WI38 (cell line): ENCODE data around the gene ANTXR1.

Experiments used
- H3K4me3 ChIP-seq: 2 replicates; pipeline ENCODE4 v1.5.1; 2011; ENCODE audit warnings: low read depth, mild to moderate bottlenecking, control low read depth, low read length
- TF ChIP-seq, protein P1 (sequence below): IDR thresholded peaks from 2 replicates; pipeline ENCODE4 v1.5.1; 2012; ENCODE audit warnings: low read depth, mild to moderate bottlenecking, control low read depth, low read length

Gene ANTXR1

DNA sequence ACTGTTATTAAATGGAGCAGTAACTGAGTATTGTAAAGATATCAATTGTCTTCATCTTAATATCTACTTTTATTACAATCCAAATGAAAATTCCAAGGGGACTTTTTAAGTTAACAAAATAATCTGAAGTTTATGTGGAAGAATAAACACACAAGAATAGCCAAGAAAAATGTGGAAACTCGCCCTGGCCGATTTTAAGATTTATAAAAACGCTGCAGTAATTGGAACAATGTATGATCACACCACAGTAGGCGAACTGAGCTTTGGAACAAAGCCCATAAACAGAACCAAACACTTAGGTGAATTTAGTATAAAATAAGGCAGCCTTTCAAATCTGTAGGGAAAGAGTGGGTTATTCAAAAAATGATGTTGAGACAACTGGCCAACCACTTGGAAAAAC is 96.3 kb downstream of the ANTXR1 start:
- TF ChIP-seq, protein P1, sequence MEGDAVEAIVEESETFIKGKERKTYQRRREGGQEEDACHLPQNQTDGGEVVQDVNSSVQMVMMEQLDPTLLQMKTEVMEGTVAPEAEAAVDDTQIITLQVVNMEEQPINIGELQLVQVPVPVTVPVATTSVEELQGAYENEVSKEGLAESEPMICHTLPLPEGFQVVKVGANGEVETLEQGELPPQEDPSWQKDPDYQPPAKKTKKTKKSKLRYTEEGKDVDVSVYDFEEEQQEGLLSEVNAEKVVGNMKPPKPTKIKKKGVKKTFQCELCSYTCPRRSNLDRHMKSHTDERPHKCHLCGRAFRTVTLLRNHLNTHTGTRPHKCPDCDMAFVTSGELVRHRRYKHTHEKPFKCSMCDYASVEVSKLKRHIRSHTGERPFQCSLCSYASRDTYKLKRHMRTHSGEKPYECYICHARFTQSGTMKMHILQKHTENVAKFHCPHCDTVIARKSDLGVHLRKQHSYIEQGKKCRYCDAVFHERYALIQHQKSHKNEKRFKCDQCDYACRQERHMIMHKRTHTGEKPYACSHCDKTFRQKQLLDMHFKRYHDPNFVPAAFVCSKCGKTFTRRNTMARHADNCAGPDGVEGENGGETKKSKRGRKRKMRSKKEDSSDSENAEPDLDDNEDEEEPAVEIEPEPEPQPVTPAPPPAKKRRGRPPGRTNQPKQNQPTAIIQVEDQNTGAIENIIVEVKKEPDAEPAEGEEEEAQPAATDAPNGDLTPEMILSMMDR, result no peak
- no peak overlapping the region for H3K4me3 ChIP-seq

DNA sequence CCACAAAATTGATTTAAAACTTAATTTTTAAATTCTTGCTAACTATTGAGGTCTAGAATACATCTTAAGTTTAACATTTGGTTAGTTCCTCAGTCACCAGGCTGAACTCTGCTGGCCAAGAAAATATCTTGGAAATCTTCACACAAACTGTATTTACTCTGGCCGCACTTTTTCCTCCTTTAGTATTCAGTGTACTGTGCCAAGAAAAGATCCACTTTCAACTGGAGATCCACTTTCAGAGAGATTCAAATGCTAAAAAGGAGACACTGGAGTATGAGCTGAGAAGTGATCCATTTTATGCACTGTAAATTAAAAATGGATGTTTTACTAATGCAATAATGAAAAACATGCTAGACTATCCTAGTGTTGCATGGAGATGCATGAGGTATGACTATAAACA is 98.1 kb downstream of the ANTXR1 start:
- TF ChIP-seq, protein P1, result no peak
- H3K4me3 ChIP-seq, result no peak overlapping the region

DNA sequence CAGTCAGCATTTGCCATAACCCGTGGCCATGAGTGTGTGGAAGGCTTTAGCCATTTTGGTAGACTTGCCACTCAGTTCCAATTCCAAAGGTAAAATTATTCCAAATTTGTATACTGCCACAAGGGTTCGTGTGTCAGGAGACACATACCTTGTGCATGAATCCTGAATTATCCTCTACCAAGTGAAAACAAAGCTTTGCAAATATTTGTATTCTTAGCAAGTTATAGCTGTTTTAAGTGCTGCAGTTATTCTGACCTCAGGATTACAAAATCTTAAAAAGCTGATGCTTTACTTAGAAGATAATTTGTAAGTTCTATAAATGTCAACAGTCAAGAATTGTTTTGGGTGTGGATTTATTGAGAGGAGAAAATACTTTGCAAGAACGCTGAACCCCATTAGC is 100.6 kb downstream of the ANTXR1 start:
- TF ChIP-seq, protein P1, result no peak
- H3K4me3 ChIP-seq, result no peak overlapping the region

DNA sequence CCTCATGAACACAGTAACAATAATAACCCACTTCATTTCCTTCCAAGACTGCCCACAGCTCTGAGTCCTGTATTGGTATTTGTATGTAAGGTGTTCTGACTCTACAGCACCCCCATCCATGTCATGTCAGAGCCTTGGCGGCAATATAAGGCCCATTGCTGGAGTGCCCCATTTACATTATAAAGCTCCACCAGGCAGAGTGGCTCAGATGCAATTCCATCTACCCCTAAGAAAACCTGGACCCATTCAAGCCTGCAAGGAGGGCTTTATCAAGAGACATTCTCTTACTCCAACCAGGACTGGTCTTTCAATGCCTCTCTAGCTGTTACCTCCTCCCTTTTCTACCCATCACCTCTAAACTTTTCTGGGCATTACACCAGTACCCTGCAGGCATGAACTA is 101.6 kb downstream of the ANTXR1 start:
- no peak overlapping the region for H3K4me3 ChIP-seq
- TF ChIP-seq, protein P1, result no peak

DNA sequence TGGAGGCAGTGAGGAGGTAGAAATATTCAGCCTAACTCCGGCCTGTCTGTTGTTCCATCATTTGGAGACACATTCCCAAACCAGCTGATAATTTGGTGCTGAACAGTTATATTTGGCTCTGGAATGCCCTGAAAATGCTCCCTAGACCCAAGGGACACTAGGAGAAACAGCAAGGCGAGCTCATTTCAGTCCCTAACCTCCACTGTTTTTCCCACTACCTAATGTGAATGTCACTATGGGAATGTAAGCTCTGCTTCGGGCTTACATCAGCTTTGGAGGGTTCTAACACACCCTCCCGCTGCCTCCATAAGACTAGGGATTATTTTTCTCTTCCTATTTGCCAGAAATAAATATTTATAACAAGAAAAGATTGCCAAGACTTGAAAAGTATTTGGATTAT is 103.5 kb downstream of the ANTXR1 start:
- TF ChIP-seq, protein P1, result no peak

DNA sequence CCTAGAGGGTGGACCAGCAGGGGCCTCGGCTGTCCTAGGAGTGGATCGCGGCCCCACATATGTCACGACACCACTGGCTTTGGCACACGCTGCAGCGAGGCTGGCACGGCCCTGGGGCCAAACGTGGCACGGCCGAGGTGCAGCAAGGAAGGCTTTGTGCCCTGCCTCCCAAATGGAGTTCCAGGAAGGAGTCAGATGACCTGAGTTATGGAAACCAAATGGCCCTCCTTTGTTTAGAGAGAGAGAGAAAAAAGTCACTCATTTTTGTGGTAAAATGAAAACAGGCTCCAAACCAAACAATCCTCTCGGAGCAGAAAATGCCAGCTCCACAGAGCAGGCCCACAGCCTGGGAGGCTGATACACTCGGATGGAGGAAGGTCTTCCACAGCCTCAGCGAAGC is 105.6 kb downstream of the ANTXR1 start:
- TF ChIP-seq, protein P1, result no peak
- H3K4me3 ChIP-seq, result no peak overlapping the region

More for the DNA sequence above, 103.5 kb downstream of the ANTXR1 start:
- H3K4me3 ChIP-seq, result no peak overlapping the region

DNA sequence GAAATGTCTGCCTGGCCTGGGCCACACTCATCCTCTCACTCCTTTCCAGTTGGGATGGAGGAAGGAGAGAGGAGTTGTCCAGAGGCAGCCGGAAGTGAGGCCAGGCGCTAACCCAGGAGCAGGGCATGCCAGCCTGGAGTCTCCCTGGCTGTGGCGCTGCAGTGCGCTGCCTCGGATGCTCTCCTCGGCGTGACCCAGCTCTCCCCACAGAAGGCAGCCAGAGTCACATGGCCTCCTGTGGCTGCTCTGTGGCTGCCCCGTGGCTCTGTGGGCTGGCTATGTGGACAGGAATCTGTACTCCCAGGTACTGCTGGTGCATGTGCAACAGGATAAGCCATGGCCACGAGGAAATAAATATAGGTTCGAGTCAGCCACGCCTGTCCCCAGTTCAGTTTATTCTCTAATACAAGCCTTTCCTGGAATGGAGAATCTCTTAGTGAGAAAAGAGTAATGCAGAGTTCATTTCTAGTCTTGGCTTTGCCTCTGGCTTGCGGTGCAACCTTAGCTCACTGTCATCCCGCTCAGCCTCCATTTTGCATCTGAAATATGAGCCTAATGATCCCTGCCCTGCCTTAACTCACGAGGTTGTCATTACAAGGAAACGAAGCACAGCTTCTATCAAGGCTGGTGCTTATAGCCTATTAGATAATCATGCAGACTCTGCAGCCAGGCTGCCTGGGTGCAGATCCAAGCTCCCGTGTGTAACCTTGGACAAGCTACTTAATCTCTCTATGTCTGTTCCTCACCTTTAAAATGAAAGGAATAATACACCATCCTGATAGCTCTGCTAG is 106.3 kb downstream of the ANTXR1 start:
- H3K4me3 ChIP-seq, result no peak overlapping the region
- TF ChIP-seq, protein P1, result no peak
